K562 (cell line): ENCODE measurements around the gene TCTN3. TPM values are rescaled to one million over a fixed set of nuclear protein-coding genes. Genes with fewer than 3 reads are reported as not detected.

Experiments
- ATAC-seq: fragments of 200-7000 bp; cut with Tn5 transposase; 3 replicates; pipeline ENCODE4 v1.9.1; 2020; ENCODE audit warnings: moderate library complexity
- BruUV-seq: library from RNA; stranded (reverse); fragments of 400-500 nt; replicated peaks from 2 replicates; lab custom pipeline; 2021; lab: Mats Ljungman, UMichigan
- CTCF ChIA-PET: fragments of 300-600 bp; formaldehyde crosslinking; extraction: SDS; loops from one replicate; lab custom pipeline; 2021; ENCODE audit warnings: low intra/inter-chr PET ratio; lab: Yijun Ruan, JAX
- POLR2A ChIA-PET: fragments of 300-600, 350-650 bp; sonication (Branson Sonifier 250); formaldehyde crosslinking; extraction: SDS; loops from one replicate; lab custom pipeline; 2021; ENCODE audit warnings: antibody characterized with exemption, inconsistent platforms; lab: Yijun Ruan, JAX
- DNase-seq, 4 experiments: peaks; one replicate each; pipeline versions ENCODE4 v3.0.0 to v3.0.0-alpha.2; 2011 to 2018; ENCODE audit warnings: low spot score in 3 of 4, mixed read lengths in 3 of 4; ENCODE audit errors: extremely low read depth in 1 of 4
- FAIRE-seq: peaks from 2 replicates; lab custom pipeline; 2011; peaks lifted over from hg19 to GRCh38; lab: Jason Lieb, UNC
- H2AFZ ChIP-seq: 2 replicates; pipeline ENCODE4 v1.6.0; 2011; ENCODE audit warnings: low read depth, low read length, control low read depth, inconsistent platforms
- H3K27ac ChIP-seq: fragments of 200-600 bp; 3 replicates; pipeline ENCODE4 v1.8.0; 2011; ENCODE audit warnings: low read depth, mild to moderate bottlenecking, control low read depth, inconsistent platforms, low read length, moderate library complexity, mixed read lengths; ENCODE audit errors: extremely low read depth
- H3K27me3 ChIP-seq, 2 experiments: fragments of 300-600 bp in 1 of 2; 2 replicates in 1 of 2; 3 replicates in 1 of 2; pipeline versions ENCODE4 v1.6.0 to v1.8.0; 2011; ENCODE audit warnings: inconsistent platforms in 2 of 2, low read length in 2 of 2, mild to moderate bottlenecking in 1 of 2, mixed read lengths in 1 of 2, moderate library complexity in 1 of 2; ENCODE audit not compliant: control insufficient read depth in 2 of 2, insufficient read depth in 2 of 2
- H3K36me3 ChIP-seq: fragments of 300-600 bp; 3 replicates; pipeline ENCODE4 v1.8.0; 2011; ENCODE audit warnings: mild to moderate bottlenecking, low read length, inconsistent platforms; ENCODE audit not compliant: control insufficient read depth, insufficient read depth
- H3K4me1 ChIP-seq, 2 experiments: fragments of 200-600 bp in 1 of 2; replicated peaks in 1 of 2; 2 replicates in 1 of 2; 3 replicates in 1 of 2; pipeline versions ENCODE4 v1.5.1 to v1.8.0; 2011; ENCODE audit warnings: inconsistent platforms in 2 of 2, low read length in 2 of 2, mild to moderate bottlenecking in 1 of 2, mixed read lengths in 1 of 2, moderate library complexity in 1 of 2; ENCODE audit not compliant: control insufficient read depth in 2 of 2, insufficient read depth in 2 of 2
- H3K4me2 ChIP-seq: 2 replicates; pipeline ENCODE4 v1.6.1; 2011; ENCODE audit warnings: low read length, control low read depth, inconsistent platforms, mixed read lengths; ENCODE audit not compliant: insufficient read depth
- H3K4me3 ChIP-seq: fragments of 200-600 bp; sonication (generic), shearing (Covaris generic); 2 replicates; pipeline ENCODE4 v1.5.1; 2016; ENCODE audit warnings: control low read depth, inconsistent platforms
- H3K79me2 ChIP-seq: fragments of 200-600 bp; 3 replicates; pipeline ENCODE4 v1.8.0; 2011; ENCODE audit warnings: low read length, inconsistent platforms; ENCODE audit not compliant: control insufficient read depth, insufficient read depth
- H3K9ac ChIP-seq, 2 experiments: 2 replicates each; pipeline versions ENCODE4 v1.6.0 to v1.6.1; 2011; ENCODE audit warnings: low read depth in 2 of 2, low read length in 2 of 2, control low read depth in 1 of 2, inconsistent platforms in 1 of 2, mild to moderate bottlenecking in 1 of 2, mixed read lengths in 1 of 2; ENCODE audit not compliant: insufficient read depth in 1 of 2
- H3K9me1 ChIP-seq: one replicate; pipeline ENCODE4 v1.6.0; 2011; ENCODE audit warnings: inconsistent platforms, mild to moderate bottlenecking, low read length, moderate library complexity; ENCODE audit not compliant: control insufficient read depth, insufficient read depth
- H3K9me3 ChIP-seq: replicated peaks from 2 replicates; pipeline ENCODE4 v1.5.1; 2011; ENCODE audit warnings: low read depth, low read length, inconsistent platforms; ENCODE audit not compliant: control insufficient read depth, insufficient read depth
- H4K20me1 ChIP-seq: replicated peaks from 2 replicates; pipeline ENCODE4 v1.6.1; 2011; ENCODE audit warnings: low read length, inconsistent platforms, mixed read lengths; ENCODE audit not compliant: control insufficient read depth, insufficient read depth
- BRD4 ChIP-seq: fragments of 200-600 bp; sonication (generic); IDR thresholded peaks from 2 replicates; pipeline ENCODE4 v1.6.1; 2017; ENCODE audit warnings: inconsistent platforms
- CREM ChIP-seq: IDR thresholded peaks from 2 replicates; pipeline ENCODE4 v1.6.1; 2014; ENCODE audit warnings: antibody characterized with exemption, low read depth
- EGR1 ChIP-seq: fragments of 450-650 bp; conservative IDR thresholded peaks from 2 replicates; pipeline ENCODE4 v1.6.1; 2017; ENCODE audit warnings: mild to moderate bottlenecking
- SAP30 ChIP-seq: fragments of 200-600 bp; sonication (generic); IDR thresholded peaks from 2 replicates; pipeline ENCODE4 v1.6.1; 2012; ENCODE audit warnings: borderline replicate concordance, low read depth, mild to moderate bottlenecking, moderate library complexity, low read length, control low read depth, inconsistent platforms; ENCODE audit not compliant: insufficient read depth, poor library complexity, severe bottlenecking
- WGBS: fragments of 100-300 bp; shearing (Covaris generic); methylation state at CpG from one replicate; pipeline ENCODE4 v1.1.6; 2016; ENCODE audit warnings: low coverage, mixed read lengths; ENCODE audit not compliant: insufficient coverage; ENCODE audit errors: missing lambda C conversion rate; 5-methylcytosine and 5-hydroxymethylcytosine counted together
- in situ Hi-C: fragments of 300-500 bp; cut with MboI; formaldehyde crosslinking; loops from 4 replicates; pipeline ENCODE4 v1.15.0; 2018; ENCODE audit warnings: inconsistent platforms, mixed read lengths
- intact Hi-C: fragments of 100-400 bp; cut with micrococcal nuclease; formaldehyde crosslinking; loops from 2 replicates; pipeline ENCODE4 v1.14.2; 2022
- polyA plus RNA-seq, 8 experiments: library from polyadenylated mRNA; depleted of rRNA in 4 of 8; stranded (reverse) in 5 of 8; unstranded in 3 of 8; fragments of >200 nt; fragmentation: Nextera tagmentation in 2 of 8; fragmentation: Illumina TruSeq in 1 of 8; extraction: Ambion mirVana in 2 of 8; extraction: Trizol in 1 of 8; gene quantifications; 2 replicates each; pipeline versions ENCODE4 v1.2.1 to v1.2.3, GENCODE V29; 2011 to 2014; ENCODE audit warnings: inconsistent platforms in 1 of 8, missing spikeins in 1 of 8
- total RNA-seq, 7 experiments: library from RNA; depleted of rRNA in 6 of 7; stranded (reverse); fragments of >200 nt in 6 of 7; fragmentation: Illumina TruSeq in 2 of 7; extraction: Trizol in 2 of 7; gene quantifications; 2 replicates each; pipeline versions ENCODE4 v1.2.1 to v1.2.3, GENCODE V29; 2011 to 2021; ENCODE audit warnings: low replicate concordance in 1 of 7
- TF ChIP-seq, protein P1 (sequence below): fragments of 450-650 bp; IDR thresholded peaks from 2 replicates; pipeline ENCODE4 v1.6.1; 2016
- TF ChIP-seq, protein P2 (sequence below), 2 experiments: fragments of 450-650 bp in 1 of 2; sonication (generic) in 1 of 2; formaldehyde crosslinking in 1 of 2; IDR thresholded peaks; 2 replicates each; pipeline versions ENCODE4 v1.7.1 to v1.9.0; 2016 to 2022; ENCODE audit warnings: inconsistent platforms in 1 of 2, mild to moderate bottlenecking in 1 of 2, missing genetic modification reagents in 1 of 2
- TF ChIP-seq, protein P3 (sequence below): sonication (generic); formaldehyde crosslinking; IDR thresholded peaks from 2 replicates; pipeline ENCODE4 v1.8.0; 2022; ENCODE audit warnings: missing genetic modification reagents, mild to moderate bottlenecking, borderline replicate concordance

TCTN3 gene
- total and polyA plus RNA-seq, 9 of the 15 experiments (the other 6 are each of a cell fraction or from before 2014, with no cell fraction given): 10.4 to 25.8 (median 16.3) TPM

DNA sequence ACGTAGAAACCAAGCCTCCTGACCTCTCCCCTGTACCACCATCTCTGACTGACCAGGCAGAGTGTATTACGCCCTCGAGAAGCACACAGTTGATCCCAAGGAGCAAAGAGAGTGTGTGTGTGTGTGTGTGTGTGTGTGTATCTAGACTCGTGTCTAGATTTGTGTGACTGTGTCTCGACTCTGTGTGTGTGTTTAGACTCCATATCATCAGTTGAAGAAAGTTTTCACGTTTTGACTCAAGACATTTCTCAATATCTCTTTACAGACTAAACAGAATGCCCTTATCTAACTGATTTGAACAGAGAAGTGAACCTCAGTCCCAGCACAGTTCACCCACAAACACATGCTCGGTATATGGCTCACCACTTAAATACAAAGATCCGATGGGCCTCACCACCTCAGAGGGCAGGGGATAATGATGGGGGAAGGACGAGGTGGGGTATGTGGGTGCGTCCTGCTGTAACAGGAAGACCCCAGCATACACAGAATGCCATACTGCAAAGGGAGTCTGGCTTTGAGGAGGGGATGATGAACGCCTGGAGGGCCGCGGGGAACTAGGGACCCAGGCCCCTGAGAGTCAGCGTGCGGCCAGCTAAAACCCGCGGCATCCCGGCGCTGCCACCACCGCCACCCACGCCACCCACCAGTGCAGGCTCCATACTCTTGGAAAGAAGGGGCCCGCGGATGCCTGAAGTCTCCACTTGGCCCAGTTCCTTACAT lies 38.0 kb downstream of the TCTN3 start:
- DNase-seq: peak in 3 of 4 experiments; percentile 12 to 48 (median 17)
- H3K4me3 ChIP-seq: peak overlapping the region; percentile 77
- peak overlapping the region; percentile 84 to 96 for H3K9ac ChIP-seq
- 2% methylated on average over 12 of the region's 23 CpGs for WGBS
- H3K27me3 ChIP-seq: no peaks in the 10 kb centered on the region
- ChIA-PET CTCF (no interaction called here), POLR2A (interaction anchor here (1.2 kb wide), 1 partner anchor 10 kb away, joined by 4 read pairs; no protein-coding TSS in a partner anchor)
- H3K9me1 ChIP-seq: no peaks in the 10 kb centered on the region
- peaks cover 5% of the 10 kb centered on the region for H3K9me3 ChIP-seq
- peaks cover 23% of the 10 kb centered on the region for H3K79me2 ChIP-seq
- intact Hi-C loops: no loop called here
- peak; percentile 70 for ATAC-seq
- H3K27ac ChIP-seq: peak overlapping the region; percentile 80
- in situ Hi-C loops: no loop called here
- FAIRE-seq: peak; percentile 75
- H2AFZ ChIP-seq: peak overlapping the region; percentile 95
- H4K20me1 ChIP-seq: no peaks in the 10 kb centered on the region
- BruUV-seq: no TSS peak
- H3K36me3 ChIP-seq: peaks cover 28% of the 10 kb centered on the region
- peak overlapping the region; percentile 94 for H3K4me2 ChIP-seq
- H3K4me1 ChIP-seq: peaks cover 2 to 12% of the 10 kb centered on the region in 2 experiments; a peak in 3 of 5 replicates
- TF ChIP-seq, protein P1, sequence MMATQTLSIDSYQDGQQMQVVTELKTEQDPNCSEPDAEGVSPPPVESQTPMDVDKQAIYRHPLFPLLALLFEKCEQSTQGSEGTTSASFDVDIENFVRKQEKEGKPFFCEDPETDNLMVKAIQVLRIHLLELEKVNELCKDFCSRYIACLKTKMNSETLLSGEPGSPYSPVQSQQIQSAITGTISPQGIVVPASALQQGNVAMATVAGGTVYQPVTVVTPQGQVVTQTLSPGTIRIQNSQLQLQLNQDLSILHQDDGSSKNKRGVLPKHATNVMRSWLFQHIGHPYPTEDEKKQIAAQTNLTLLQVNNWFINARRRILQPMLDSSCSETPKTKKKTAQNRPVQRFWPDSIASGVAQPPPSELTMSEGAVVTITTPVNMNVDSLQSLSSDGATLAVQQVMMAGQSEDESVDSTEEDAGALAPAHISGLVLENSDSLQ: 0 out of 2 replicates have a peak, but pooled peaks have one; percentile 10
- TF ChIP-seq CREM (0 out of 2 replicates have a peak, but pooled peaks have one; percentile 25), EGR1 (peak; percentile 78), SAP30 (peak; percentile 16), BRD4 (no peak)
- TF ChIP-seq, protein P2, sequence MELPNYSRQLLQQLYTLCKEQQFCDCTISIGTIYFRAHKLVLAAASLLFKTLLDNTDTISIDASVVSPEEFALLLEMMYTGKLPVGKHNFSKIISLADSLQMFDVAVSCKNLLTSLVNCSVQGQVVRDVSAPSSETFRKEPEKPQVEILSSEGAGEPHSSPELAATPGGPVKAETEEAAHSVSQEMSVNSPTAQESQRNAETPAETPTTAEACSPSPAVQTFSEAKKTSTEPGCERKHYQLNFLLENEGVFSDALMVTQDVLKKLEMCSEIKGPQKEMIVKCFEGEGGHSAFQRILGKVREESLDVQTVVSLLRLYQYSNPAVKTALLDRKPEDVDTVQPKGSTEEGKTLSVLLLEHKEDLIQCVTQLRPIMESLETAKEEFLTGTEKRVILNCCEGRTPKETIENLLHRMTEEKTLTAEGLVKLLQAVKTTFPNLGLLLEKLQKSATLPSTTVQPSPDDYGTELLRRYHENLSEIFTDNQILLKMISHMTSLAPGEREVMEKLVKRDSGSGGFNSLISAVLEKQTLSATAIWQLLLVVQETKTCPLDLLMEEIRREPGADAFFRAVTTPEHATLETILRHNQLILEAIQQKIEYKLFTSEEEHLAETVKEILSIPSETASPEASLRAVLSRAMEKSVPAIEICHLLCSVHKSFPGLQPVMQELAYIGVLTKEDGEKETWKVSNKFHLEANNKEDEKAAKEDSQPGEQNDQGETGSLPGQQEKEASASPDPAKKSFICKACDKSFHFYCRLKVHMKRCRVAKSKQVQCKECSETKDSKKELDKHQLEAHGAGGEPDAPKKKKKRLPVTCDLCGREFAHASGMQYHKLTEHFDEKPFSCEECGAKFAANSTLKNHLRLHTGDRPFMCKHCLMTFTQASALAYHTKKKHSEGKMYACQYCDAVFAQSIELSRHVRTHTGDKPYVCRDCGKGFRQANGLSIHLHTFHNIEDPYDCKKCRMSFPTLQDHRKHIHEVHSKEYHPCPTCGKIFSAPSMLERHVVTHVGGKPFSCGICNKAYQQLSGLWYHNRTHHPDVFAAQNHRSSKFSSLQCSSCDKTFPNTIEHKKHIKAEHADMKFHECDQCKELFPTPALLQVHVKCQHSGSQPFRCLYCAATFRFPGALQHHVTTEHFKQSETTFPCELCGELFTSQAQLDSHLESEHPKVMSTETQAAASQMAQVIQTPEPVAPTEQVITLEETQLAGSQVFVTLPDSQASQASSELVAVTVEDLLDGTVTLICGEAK (IDR thresholded peaks at IDR 0.05): peak; percentile 70
- TF ChIP-seq, protein P2 (CRISPR knock-in tag; IDR thresholded peaks at IDR 0.05): no peak
- TF ChIP-seq, protein P3, sequence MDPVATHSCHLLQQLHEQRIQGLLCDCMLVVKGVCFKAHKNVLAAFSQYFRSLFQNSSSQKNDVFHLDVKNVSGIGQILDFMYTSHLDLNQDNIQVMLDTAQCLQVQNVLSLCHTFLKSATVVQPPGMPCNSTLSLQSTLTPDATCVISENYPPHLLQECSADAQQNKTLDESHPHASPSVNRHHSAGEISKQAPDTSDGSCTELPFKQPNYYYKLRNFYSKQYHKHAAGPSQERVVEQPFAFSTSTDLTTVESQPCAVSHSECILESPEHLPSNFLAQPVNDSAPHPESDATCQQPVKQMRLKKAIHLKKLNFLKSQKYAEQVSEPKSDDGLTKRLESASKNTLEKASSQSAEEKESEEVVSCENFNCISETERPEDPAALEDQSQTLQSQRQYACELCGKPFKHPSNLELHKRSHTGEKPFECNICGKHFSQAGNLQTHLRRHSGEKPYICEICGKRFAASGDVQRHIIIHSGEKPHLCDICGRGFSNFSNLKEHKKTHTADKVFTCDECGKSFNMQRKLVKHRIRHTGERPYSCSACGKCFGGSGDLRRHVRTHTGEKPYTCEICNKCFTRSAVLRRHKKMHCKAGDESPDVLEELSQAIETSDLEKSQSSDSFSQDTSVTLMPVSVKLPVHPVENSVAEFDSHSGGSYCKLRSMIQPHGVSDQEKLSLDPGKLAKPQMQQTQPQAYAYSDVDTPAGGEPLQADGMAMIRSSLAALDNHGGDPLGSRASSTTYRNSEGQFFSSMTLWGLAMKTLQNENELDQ: no peak
